Vagina (tissue), 2 donors: Measurements from ENCODE around the gene CHST11. TPM values are rescaled to one million over a fixed set of nuclear protein-coding genes. Genes with fewer than 3 reads are reported as not detected.

Experiments used
- DNase-seq, 2 donors: peaks; one replicate each; pipeline ENCODE4 v3.0.0-alpha.2; 2017; ENCODE audit errors: extremely low spot score in 2 of 2
- H3K27ac ChIP-seq: fragments of 200-600 bp; sonication (generic); one replicate; pipeline ENCODE4 v1.5.1; 2019
- H3K27me3 ChIP-seq: fragments of 200-600 bp; sonication (generic); one replicate; pipeline ENCODE4 v1.5.1; 2019
- H3K36me3 ChIP-seq, 2 donors: fragments of 200-600 bp; sonication (generic); one replicate each; pipeline ENCODE4 v1.5.1; 2017 to 2019
- H3K4me1 ChIP-seq: fragments of 200-600 bp; sonication (generic); one replicate; pipeline ENCODE4 v1.5.1; 2019
- H3K4me3 ChIP-seq, 2 donors: fragments of 200-600 bp; sonication (generic); 1 replicate in 1 of 2; 2 replicates in 1 of 2; pipeline ENCODE4 v1.5.1; 2016 to 2019
- H3K9me3 ChIP-seq: fragments of 200-600 bp; sonication (generic); one replicate; pipeline ENCODE4 v1.5.1; 2019
- CTCF ChIP-seq, 3 experiments: fragments of 450-650 bp in 2 of 3; fragments of 200-600 bp in 1 of 3; sonication (generic) in 1 of 3; IDR thresholded peaks; one replicate each; pipeline ENCODE4 v1.5.1; 2017 to 2019; ENCODE audit warnings: antibody characterized with exemption in 3 of 3, mild to moderate bottlenecking in 2 of 3, moderate library complexity in 2 of 3
- POLR2A ChIP-seq, 2 donors: fragments of 450-650 bp; IDR thresholded peaks; one replicate each; pipeline ENCODE4 v1.6.1; 2017; ENCODE audit warnings: antibody characterized with exemption in 2 of 2, mild to moderate bottlenecking in 2 of 2, moderate library complexity in 2 of 2
- POLR2AphosphoS5 ChIP-seq, 2 donors: sonication (generic); formaldehyde crosslinking; IDR thresholded peaks; one replicate each; pipeline ENCODE4 v1.9.0; 2017; ENCODE audit warnings: antibody characterized with exemption in 2 of 2, mild to moderate bottlenecking in 2 of 2, low read depth in 1 of 2; ENCODE audit not compliant: insufficient read depth in 1 of 2
- intact Hi-C: fragments of 100-400 bp; cut with DNase I; formaldehyde crosslinking; loops from one replicate; pipeline ENCODE4 v1.15.1; 2023
- total RNA-seq: library from RNA; depleted of rRNA; stranded (reverse); fragments of >200 nt; gene quantifications from one replicate; pipeline ENCODE4 v1.2.3, GENCODE V29; 2016

The CHST11 gene
- total RNA-seq, 1 donor from 2014 or later = 40.0 TPM

GRCh38 chr12:104457746-104458693 is 1.3 kb downstream of the CHST11 start:
- intact Hi-C loops = no loop called here
- Histone ChIP-seq H3K36me3 (no peaks in the 10 kb centered on the region), H3K27ac (peak overlapping the region; percentile 82), H3K4me3 (peak overlapping the region; percentile 69 to 90), H3K27me3 (no peaks in the 10 kb centered on the region), H3K9me3 (no peaks in the 10 kb centered on the region), H3K4me1 (peaks cover 30% of the 10 kb centered on the region)
- DNase-seq = no peak
- TF ChIP-seq POLR2AphosphoS5 (IDR thresholded peaks at IDR 0.05; ENCODE audit: insufficient read depth in 1 of 2, low read depth in 1 of 2) (peak in 1 of 2 donors; percentile 46), POLR2A (IDR thresholded peaks at IDR 0.05) (no peak), CTCF (IDR thresholded peaks at IDR 0.05) (no peak)

- Histone ChIP-seq H3K27me3 (no peaks in the 10 kb centered on the region), H3K27ac (peak overlapping the region; percentile 82), H3K9me3 (no peaks in the 10 kb centered on the region), H3K4me3 (peak overlapping the region; percentile 69 to 90), H3K36me3 (no peaks in the 10 kb centered on the region), H3K4me1 (peaks cover 30% of the 10 kb centered on the region)
- DNase-seq = no peak
- TF ChIP-seq CTCF (IDR thresholded peaks at IDR 0.05) (no peak), POLR2A (IDR thresholded peaks at IDR 0.05) (no peak), POLR2AphosphoS5 (IDR thresholded peaks at IDR 0.05; ENCODE audit: insufficient read depth in 1 of 2, low read depth in 1 of 2) (peak in 1 of 2 donors; percentile 3)
- intact Hi-C loops = no loop called here
These were observed 2.1 kb downstream of the CHST11 start for GRCh38 chr12:104458694-104459367.

GRCh38 chr12:104459368-104459909 is 2.7 kb downstream of the CHST11 start:
- H3K36me3 ChIP-seq = no peaks in the 10 kb centered on the region
- TF ChIP-seq CTCF (IDR thresholded peaks at IDR 0.05) (no peak), POLR2AphosphoS5 (IDR thresholded peaks at IDR 0.05; ENCODE audit: insufficient read depth in 1 of 2, low read depth in 1 of 2) (no peak), POLR2A (IDR thresholded peaks at IDR 0.05) (no peak)
- no peaks in the 10 kb centered on the region for H3K27me3 ChIP-seq
- H3K4me3 ChIP-seq = peak overlapping the region; percentile 69 to 90
- intact Hi-C loops = no loop called here
- H3K9me3 ChIP-seq = no peaks in the 10 kb centered on the region
- DNase-seq = no peak
- peak overlapping the region; percentile 82 for H3K27ac ChIP-seq
- H3K4me1 ChIP-seq = peaks cover 30% of the 10 kb centered on the region

- no peak overlapping the region for H3K4me3 ChIP-seq
- H3K4me1 ChIP-seq = peaks cover 30% of the 10 kb centered on the region
- H3K36me3 ChIP-seq = no peaks in the 10 kb centered on the region
- intact Hi-C loops = loop anchor here (10.0 kb wide), 1 partner anchor 145 kb away; no protein-coding TSS in a partner anchor
- TF ChIP-seq POLR2AphosphoS5 (IDR thresholded peaks at IDR 0.05; ENCODE audit: insufficient read depth in 1 of 2, low read depth in 1 of 2) (no peak), CTCF (IDR thresholded peaks at IDR 0.05) (no peak)
- no peak for DNase-seq
- H3K9me3 ChIP-seq = no peaks in the 10 kb centered on the region
- no peaks in the 10 kb centered on the region for H3K27me3 ChIP-seq
- H3K27ac ChIP-seq = peak overlapping the region; percentile 82
These were observed 3.4 kb downstream of the CHST11 start for GRCh38 chr12:104460041-104460719.
